ENCODE results near the gene PCDHGA7. TPM values are rescaled to one million over a fixed set of nuclear protein-coding genes. Genes with fewer than 3 reads are reported as not detected.

The PCDHGA7 gene
- total RNA-seq, 1 experiment from 2014 or later: 0.43 TPM

DNA sequence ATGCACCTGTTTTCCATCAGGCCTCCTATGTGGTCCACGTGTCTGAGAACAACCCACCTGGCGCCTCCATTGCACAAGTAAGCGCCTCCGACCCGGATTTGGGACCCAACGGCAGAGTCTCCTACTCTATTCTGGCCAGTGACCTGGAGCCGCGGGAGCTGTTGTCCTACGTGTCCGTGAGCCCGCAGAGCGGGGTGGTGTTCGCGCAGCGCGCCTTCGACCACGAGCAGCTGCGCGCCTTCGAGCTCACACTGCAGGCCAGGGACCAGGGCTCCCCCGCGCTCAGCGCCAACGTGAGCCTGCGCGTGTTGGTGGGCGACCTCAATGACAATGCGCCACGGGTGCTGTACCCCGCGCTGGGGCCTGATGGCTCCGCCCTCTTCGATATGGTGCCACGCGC lies 31.0 kb upstream of the PCDHGA7 start:
- DNase-seq: no peak
- BruUV-seq (replicated peaks): no TSS peak
- Mint-ChIP-seq H3K4me3 (ENCODE audit: unreplicated experiment) (no peak overlapping the region), H3K4me1 (ENCODE audit: low read depth, unreplicated experiment) (no peaks in the 10 kb centered on the region), H3K36me3 (ENCODE audit: insufficient read depth, unreplicated experiment) (peaks cover 5% of the 10 kb centered on the region), H3K27me3 (ENCODE audit: insufficient read depth, unreplicated experiment) (no peaks in the 10 kb centered on the region), H3K9me3 (ENCODE audit: unreplicated experiment) (peaks cover 10% of the 10 kb centered on the region), H3K27ac (ENCODE audit: unreplicated experiment) (no peak overlapping the region)
- CTCF ChIA-PET: no interaction called here
- POLR2A ChIA-PET: no interaction called here
- H3K4me3 ChIP-seq (ENCODE audit: low read depth, low read length): no peak overlapping the region
- intact Hi-C loops (cut with micrococcal nuclease; ENCODE audit: unreplicated experiment): no loop called here
- H3K9me3 ChIP-seq: no peaks in the 10 kb centered on the region; the same call in 1 of the 2 replicates
- no peaks in the 10 kb centered on the region for H3K27me3 ChIP-seq (replicated peaks; ENCODE audit: control insufficient read depth, insufficient read depth, low read length)
- H3K36me3 ChIP-seq (ENCODE audit: control insufficient read depth, insufficient read depth, low read length): no peaks in the 10 kb centered on the region
- TF ChIP-seq CTCF (IDR thresholded peaks at IDR 0.05; ENCODE audit: insufficient read depth in 1 of 2, low read depth in 1 of 2, low read length in 1 of 2, severe bottlenecking in 1 of 2, unreplicated experiment in 1 of 2): no peak
- no peaks in the 10 kb centered on the region for H3K4me1 ChIP-seq

- Mint-ChIP-seq H3K36me3 (ENCODE audit: insufficient read depth, unreplicated experiment) (peaks cover 5% of the 10 kb centered on the region), H3K4me3 (ENCODE audit: unreplicated experiment) (no peak within 1 kb of the TSS), H3K27me3 (ENCODE audit: insufficient read depth, unreplicated experiment) (no peaks in the 10 kb centered on the region), H3K27ac (ENCODE audit: unreplicated experiment) (no peak within 1 kb of the TSS), H3K4me1 (ENCODE audit: low read depth, unreplicated experiment) (no peaks in the 10 kb centered on the region), H3K9me3 (ENCODE audit: unreplicated experiment) (peaks cover 15% of the 10 kb centered on the region)
- no peak for DNase-seq
- no TSS peak for BruUV-seq (replicated peaks)
- peak; percentile 20 to 22 for TF ChIP-seq CTCF (IDR thresholded peaks at IDR 0.05; ENCODE audit: insufficient read depth in 1 of 2, low read depth in 1 of 2, low read length in 1 of 2, severe bottlenecking in 1 of 2, unreplicated experiment in 1 of 2)
- no peaks in the 10 kb centered on the region for H3K27me3 ChIP-seq (replicated peaks; ENCODE audit: control insufficient read depth, insufficient read depth, low read length)
- ChIA-PET POLR2A (no interaction called here), CTCF (no interaction called here)
- no peak within 1 kb of the TSS for H3K4me3 ChIP-seq (ENCODE audit: low read depth, low read length)
- intact Hi-C loops (cut with micrococcal nuclease; ENCODE audit: unreplicated experiment): no loop called here
- H3K36me3 ChIP-seq (ENCODE audit: control insufficient read depth, insufficient read depth, low read length): no peaks in the 10 kb centered on the region
- H3K4me1 ChIP-seq: no peaks in the 10 kb centered on the region
- no peaks in the 10 kb centered on the region; the same call in 1 of the 2 replicates for H3K9me3 ChIP-seq
Observed at GRCh38 chr5:141354900-141355469, 27.6 kb upstream of the PCDHGA7 start, which contains the start of gene PCDHGA4. TSS of gene PCDHGA4 (plus strand) at chr5:141355021. CDS start at chr5:141355108, 87 bp downstream.

GRCh38 chr5:141355641-141356040 lies 26.9 kb upstream of the PCDHGA7 start:
- Mint-ChIP-seq H3K4me1 (ENCODE audit: low read depth, unreplicated experiment) (no peaks in the 10 kb centered on the region), H3K27me3 (ENCODE audit: insufficient read depth, unreplicated experiment) (no peaks in the 10 kb centered on the region), H3K27ac (ENCODE audit: unreplicated experiment) (no peak overlapping the region), H3K9me3 (ENCODE audit: unreplicated experiment) (peaks cover 11% of the 10 kb centered on the region), H3K36me3 (ENCODE audit: insufficient read depth, unreplicated experiment) (no peaks in the 10 kb centered on the region), H3K4me3 (ENCODE audit: unreplicated experiment) (no peak overlapping the region)
- no TSS peak for BruUV-seq (replicated peaks)
- Histone ChIP-seq H3K4me1 (no peaks in the 10 kb centered on the region), H3K4me3 (ENCODE audit: low read depth, low read length) (no peak overlapping the region), H3K36me3 (ENCODE audit: control insufficient read depth, insufficient read depth, low read length) (no peaks in the 10 kb centered on the region), H3K9me3 (no peaks in the 10 kb centered on the region; the same call in 1 of the 2 replicates), H3K27me3 (replicated peaks; ENCODE audit: control insufficient read depth, insufficient read depth, low read length) (no peaks in the 10 kb centered on the region)
- intact Hi-C loops (cut with micrococcal nuclease; ENCODE audit: unreplicated experiment): no loop called here
- TF ChIP-seq CTCF (IDR thresholded peaks at IDR 0.05; ENCODE audit: insufficient read depth in 1 of 2, low read depth in 1 of 2, low read length in 1 of 2, severe bottlenecking in 1 of 2, unreplicated experiment in 1 of 2): no peak
- no peak for DNase-seq
- POLR2A ChIA-PET: no interaction called here
- CTCF ChIA-PET: no interaction called here

All from Caco-2 (cell line).